Kidney capillary endothelial cell (primary cell): ENCODE results near the gene VSX1.

ENCODE experiments used
- DNase-seq: peaks from one replicate; pipeline ENCODE4 v3.0.0-alpha.2; 2018; ENCODE audit warnings: low spot score

VSX1 gene

DNA sequence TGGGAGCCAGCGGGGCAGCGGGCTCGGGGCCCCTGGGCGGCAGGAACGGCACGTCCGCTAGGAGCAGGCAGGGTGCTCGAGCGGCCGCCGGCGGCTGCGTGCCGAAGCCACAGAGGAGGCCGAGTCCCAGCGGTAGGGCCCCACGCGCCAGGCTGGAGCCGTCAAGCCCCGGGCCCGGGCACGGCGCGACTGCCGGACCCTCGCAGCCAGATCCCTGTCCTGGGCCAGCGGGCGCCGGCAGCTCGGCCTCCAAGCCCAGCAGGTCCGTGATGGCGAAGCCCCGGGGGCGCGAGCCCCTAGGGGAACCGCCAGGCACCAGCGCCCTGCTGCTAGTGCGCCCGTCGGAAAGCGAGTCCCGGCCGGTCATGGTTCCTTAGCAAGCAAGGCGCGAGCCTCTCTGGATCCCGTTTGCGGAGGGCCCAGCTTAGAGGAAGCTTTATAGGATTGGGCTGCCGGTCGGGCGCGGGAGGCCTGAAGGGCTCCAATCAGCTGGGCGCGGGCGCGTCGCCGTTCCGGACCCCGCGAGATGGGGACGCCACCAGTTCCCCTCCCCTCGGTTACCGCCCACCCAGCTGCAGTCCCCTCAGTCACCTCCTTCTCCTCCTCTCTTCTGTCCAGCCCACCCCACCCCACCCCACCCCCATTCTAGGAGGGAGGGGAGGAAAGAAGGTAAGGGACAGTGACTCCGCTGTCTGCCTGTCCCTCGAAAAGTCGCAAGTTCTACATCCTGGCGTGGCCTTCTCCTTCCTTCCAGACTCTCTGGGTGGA lies at the start of gene VSX1:
VSX1 (minus strand) TSS at position 412 of the 768 bp plus-strand sequence; CDS start at position 367, 45 bp downstream.
- no peak for DNase-seq

GRCh38 chr20:25129908-25130307 lies 48.0 kb upstream of the VSX1 start:
- no peak for DNase-seq

GRCh38 chr20:25129428-25129827 lies 47.5 kb upstream of the VSX1 start:
- no peak for DNase-seq

- DNase-seq, result no peak
Observed at GRCh38 chr20:25128649-25129048, 46.7 kb upstream of the VSX1 start.

DNA sequence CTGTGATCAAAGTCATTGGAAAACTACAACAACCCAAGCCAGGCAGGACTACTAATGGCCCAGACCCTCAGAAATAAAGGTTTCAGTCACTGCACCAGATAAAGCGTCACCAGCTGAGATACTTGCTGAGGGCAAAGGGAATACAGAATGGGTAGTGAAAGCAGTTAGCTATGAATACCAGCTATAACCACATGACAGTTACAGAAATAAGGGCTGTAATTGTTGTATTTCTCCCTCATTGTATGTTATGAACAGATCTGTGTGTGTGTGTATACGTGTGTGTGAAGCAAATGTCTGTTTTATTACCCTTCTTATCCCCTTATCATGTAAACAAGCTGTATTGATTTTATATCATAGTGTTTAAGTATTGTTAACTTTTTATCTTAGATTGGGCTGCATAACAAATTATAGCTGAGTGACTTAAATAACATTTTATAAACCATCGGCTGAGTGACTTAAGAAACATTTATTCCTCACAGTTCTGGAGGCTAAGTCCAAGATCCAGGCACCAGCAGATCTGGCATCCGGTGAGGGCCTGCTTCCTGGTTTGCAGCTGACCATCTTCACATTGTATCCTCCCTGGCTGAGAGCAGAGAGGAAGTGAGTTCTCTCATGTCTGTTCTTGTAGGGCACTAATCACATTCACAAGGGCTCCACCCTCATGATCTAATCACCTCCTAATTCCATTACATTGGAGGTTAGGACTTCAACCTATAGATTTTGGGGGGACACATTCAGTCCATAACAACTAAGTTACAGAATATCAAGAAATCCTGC lies 46.0 kb upstream of the VSX1 start:
- no peak for DNase-seq

- DNase-seq, result no peak
Observed at GRCh38 chr20:25126204-25127029, 44.5 kb upstream of the VSX1 start.

DNA sequence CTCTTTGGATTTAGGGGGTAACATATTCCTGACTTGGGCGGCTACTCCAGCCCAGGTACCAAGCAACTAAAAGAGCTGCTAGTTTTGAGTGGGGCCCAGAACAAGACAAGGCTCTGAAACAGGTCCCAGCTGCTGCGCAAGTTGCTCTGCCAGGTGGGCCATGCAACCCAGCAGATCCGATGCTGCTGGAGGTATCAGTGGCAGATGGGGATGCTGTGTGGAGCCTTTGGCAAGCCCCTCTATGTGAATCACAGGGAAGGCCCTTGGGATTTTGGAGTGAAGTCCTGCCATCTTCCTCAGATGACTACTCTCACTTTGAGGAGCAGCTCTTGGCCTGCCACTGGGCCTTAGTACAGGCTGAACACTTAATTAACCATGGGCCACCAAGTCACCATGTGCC lies 43.7 kb upstream of the VSX1 start:
- no peak for DNase-seq

DNA sequence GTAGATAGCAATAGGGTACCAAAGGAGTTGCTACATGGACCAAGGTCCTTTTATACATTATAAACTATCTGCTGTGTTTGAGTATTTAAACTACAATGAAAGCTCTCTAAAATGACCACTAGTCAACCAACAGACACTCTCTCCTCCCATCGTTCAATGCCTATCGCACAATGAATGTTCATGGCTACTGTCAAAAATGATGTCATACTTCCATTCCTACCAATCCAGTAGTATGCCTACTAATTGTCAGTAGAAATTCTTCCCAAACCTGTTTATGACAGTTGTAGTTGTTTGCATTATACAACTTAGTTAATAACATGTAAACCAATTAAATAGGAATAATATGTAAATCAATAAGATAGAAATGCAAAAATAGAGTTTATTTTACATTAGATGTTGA lies 39.0 kb upstream of the VSX1 start:
- no peak for DNase-seq

DNA sequence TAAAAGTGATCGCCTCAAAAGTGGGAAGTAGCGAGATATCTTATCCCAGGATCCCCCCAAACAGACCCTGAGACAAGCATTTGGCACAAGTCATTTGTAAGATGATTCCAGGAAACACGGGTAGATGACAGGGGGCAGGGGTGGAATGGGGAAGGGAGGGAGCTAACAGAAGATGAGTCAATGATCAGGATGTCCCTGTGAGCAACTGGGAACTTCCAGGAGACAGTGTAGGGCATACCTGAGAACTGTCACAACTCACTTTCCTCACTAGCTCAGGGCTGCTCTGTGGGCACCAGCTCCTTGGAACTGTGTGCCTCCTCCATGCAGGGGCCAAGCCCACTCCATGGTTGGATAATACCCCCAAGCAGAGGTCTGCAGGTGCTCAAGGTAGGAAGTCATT lies 38.5 kb upstream of the VSX1 start:
- DNase-seq, result no peak

DNA sequence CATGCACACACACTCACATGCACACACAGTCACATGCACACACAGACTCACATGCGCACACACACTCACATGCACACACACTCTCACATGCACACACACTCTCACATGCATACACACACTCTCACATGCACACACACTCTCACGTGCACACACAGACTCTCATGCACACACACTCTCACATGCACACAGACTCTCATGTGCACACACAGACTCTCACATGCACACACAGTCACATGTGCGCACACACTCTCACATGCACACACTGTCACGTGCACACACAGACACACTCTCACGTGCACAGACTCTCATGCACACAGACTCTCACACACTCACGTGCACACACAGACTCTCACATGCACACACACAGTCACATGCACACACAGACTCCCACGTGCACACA lies 36.6 kb upstream of the VSX1 start:
- no peak for DNase-seq

- DNase-seq, result no peak
Observed at GRCh38 chr20:25117990-25118389, 36.0 kb upstream of the VSX1 start.

GRCh38 chr20:25116739-25117458 lies 35.0 kb upstream of the VSX1 start:
- DNase-seq, result no peak

DNA sequence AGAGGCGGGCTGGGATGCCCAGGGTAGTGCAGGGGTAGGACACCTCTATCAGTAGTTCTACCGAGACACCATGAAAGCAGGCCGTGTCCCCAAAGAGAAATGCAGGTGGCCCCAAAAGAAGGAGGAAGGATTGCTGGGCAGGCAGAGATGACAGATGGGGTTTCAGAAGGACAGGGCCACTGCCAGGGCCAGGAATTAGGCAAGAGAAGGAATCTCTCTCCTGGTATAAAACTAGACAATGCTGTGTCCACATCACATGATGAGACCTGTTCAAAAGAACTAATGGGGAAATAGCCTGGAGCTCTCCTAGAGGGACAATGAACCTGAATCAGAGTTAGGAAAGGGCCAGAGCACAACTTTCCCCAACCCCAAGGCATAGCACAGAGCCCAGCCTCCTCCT lies 21.6 kb upstream of the VSX1 start:
- DNase-seq, result no peak

- no peak for DNase-seq
Observed at GRCh38 chr20:25100914-25101313, 19.0 kb upstream of the VSX1 start.

DNA sequence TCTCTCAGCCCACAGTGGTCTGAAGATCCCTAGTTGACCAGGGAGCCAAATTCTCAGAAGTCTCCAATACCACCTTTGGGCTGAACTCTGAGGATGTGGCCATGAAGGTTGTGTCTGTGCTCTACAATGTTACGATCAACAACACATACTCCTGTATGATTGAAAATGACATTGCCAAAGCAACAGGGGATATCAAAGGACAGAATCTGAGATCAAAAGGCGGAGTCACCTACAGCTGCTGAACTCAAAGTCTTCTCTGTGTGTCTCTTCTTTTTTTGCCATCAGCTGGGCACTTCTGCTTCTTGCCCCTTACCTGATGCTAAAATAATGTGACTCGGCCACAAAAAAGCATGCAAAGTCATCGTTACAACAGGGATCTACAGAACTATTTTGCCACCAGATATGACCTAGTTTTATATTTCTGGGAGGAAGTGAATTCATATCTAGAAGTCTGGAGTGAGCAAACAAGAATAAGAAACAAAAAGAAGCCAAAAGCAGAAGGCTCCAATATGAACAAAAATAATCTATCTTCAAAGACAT lies 17.7 kb upstream of the VSX1 start:
- no peak for DNase-seq

GRCh38 chr20:25097498-25097897 lies 15.6 kb upstream of the VSX1 start:
- no peak for DNase-seq

- no peak for DNase-seq
Observed at GRCh38 chr20:25090492-25091429, 8.8 kb upstream of the VSX1 start.

- no peak for DNase-seq
Observed at GRCh38 chr20:25089662-25090061, 7.7 kb upstream of the VSX1 start.

DNA sequence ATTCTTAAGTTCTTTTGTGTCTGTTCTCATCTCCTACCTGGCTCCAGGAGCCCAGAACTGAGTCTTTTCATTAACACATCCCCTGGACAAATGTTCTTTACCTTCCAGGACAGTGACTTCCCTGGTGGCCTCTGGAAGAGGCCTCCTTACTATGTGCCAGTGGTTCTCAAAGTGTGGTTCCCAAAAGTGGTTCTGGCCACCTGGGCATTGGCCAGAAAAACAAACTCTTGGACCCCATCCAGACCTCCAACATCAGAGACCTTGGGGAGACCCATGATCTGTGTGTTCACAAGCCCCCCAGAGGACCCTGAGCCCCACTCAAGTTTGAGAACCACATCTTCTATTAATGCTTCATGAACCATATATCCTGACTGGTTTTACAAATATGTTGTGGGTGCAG lies 7.2 kb upstream of the VSX1 start:
- DNase-seq, result no peak

DNA sequence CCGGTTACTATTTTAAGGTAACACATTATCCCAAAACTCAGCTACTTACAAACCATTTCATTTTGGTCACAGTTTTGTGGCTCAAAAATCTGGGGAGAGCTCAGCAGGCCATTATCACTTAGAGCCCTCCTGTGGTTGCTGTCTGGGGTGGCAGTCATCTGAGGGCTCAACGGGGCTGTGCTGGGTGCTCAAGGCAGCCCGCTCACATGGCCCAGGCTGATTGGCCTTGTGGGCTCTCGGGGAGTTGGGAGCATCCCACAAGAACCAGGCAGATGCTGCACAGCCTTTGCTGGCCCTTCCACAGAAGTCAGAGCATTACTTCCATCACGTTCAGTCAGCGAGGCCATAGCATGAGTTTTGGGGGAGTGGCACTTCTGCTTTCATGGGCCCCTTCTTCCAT lies 6.3 kb upstream of the VSX1 start:
- DNase-seq, result no peak
